Testis (tissue), 3 donors: ENCODE results near the gene ARFIP1. TPM values are rescaled to one million over a fixed set of nuclear protein-coding genes. Genes with fewer than 3 reads are reported as not detected.

ENCODE experiments used
- DNase-seq: peaks from one replicate; pipeline ENCODE4 v3.0.0-alpha.2; 2019
- H3K27ac ChIP-seq, 2 donors: fragments of 200-600 bp; sonication (generic); one replicate each; pipeline ENCODE4 v1.5.1; 2019
- H3K27me3 ChIP-seq: fragments of 200-600 bp; sonication (generic); one replicate; pipeline ENCODE4 v1.5.1; 2019
- H3K36me3 ChIP-seq: fragments of 200-600 bp; sonication (generic); one replicate; pipeline ENCODE4 v1.5.1; 2017; ENCODE audit warnings: low read depth; ENCODE audit errors: missing control alignments
- H3K4me1 ChIP-seq: fragments of 200-600 bp; sonication (generic); one replicate; pipeline ENCODE4 v1.5.1; 2019
- H3K4me3 ChIP-seq, 2 donors: fragments of 200-600 bp; sonication (generic); one replicate each; pipeline ENCODE4 v1.5.1; 2017 to 2019
- H3K9me3 ChIP-seq: fragments of 200-600 bp; sonication (generic); one replicate; pipeline ENCODE4 v1.5.1; 2017
- CTCF ChIP-seq, 3 experiments: fragments of 450-650 bp in 2 of 3; fragments of 200-600 bp in 1 of 3; sonication (generic) in 1 of 3; IDR thresholded peaks; one replicate each; pipeline ENCODE4 v1.5.1; 2016 to 2019; ENCODE audit warnings: antibody characterized with exemption in 3 of 3, mild to moderate bottlenecking in 2 of 3, moderate library complexity in 1 of 3
- POLR2A ChIP-seq: fragments of 450-650 bp; IDR thresholded peaks from one replicate; pipeline ENCODE4 v1.6.1; 2017; ENCODE audit warnings: antibody characterized with exemption, mild to moderate bottlenecking, moderate library complexity
- WGBS, 2 donors: methylation state at CpG; one replicate each; pipeline ENCODE4 v1.1.5; 2018; 5-methylcytosine and 5-hydroxymethylcytosine counted together
- intact Hi-C: fragments of 100-400 bp; cut with DNase I; formaldehyde crosslinking; loops from one replicate; pipeline ENCODE4 v1.15.1; 2023; ENCODE audit warnings: low total_unique reads
- polyA plus RNA-seq: library from polyadenylated mRNA; stranded (reverse); fragments of 350-450 nt; fragmentation: Illumina TruSeq; extraction: RNeasy Lipid Tissue Mini Kit (QIAGEN cat#74804); gene quantifications from one replicate; pipeline ENCODE4 v1.2.3, GENCODE V29; 2014; ENCODE audit warnings: low read depth, low replicate concordance; ENCODE audit not compliant: insufficient read depth
- total RNA-seq, 2 donors: library from RNA; depleted of rRNA; stranded (reverse); fragments of >200 nt; gene quantifications; one replicate each; pipeline ENCODE4 v1.2.3, GENCODE V29; 2016

ARFIP1 gene
- total and polyA plus RNA-seq, 3 donors from 2014 or later, result 22.3 to 37.0 (median 31.7) TPM

DNA sequence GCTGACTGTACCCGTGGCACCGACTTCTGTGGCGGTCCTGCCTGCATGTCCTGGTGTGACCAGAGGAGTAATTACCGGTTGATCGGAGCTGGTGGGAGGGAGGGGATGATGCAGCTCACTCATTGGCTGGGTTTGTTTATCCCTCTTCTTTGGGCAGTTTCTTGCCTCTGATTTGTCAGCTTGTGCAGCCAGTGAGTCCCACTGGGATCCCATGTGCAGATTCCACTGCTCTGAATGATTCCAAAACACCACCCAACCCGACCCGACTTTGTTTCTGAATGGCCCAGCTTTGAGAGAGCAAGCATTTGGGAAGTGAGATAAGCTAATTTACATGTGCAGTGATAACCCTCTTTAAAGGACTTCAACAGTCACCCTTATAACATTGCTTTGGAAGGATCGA is 170.2 kb downstream of the ARFIP1 start:
- Histone ChIP-seq H3K4me1 (no peaks in the 10 kb centered on the region), H3K27ac (no peak overlapping the region), H3K4me3 (no peak overlapping the region), H3K36me3 (no peaks in the 10 kb centered on the region), H3K9me3 (no peaks in the 10 kb centered on the region), H3K27me3 (no peaks in the 10 kb centered on the region)
- DNase-seq, result no peak
- TF ChIP-seq POLR2A (no peak), CTCF (IDR thresholded peaks at IDR 0.05) (no peak)
- 77 to 80% methylated on average over 8 of the region's 8 CpGs for WGBS, 2 donors
- intact Hi-C loops, result no loop called here

GRCh38 chr4:152950402-152951274 is 170.9 kb downstream of the ARFIP1 start:
- no peak overlapping the region for H3K4me3 ChIP-seq
- TF ChIP-seq POLR2A (no peak), CTCF (IDR thresholded peaks at IDR 0.05) (no peak)
- H3K36me3 ChIP-seq, result no peaks in the 10 kb centered on the region
- no peak for DNase-seq
- H3K27me3 ChIP-seq, result no peaks in the 10 kb centered on the region
- 88 to 91% methylated on average over 11 of the region's 11 CpGs for WGBS, 2 donors
- no peaks in the 10 kb centered on the region for H3K9me3 ChIP-seq
- H3K27ac ChIP-seq, result no peak overlapping the region
- no peaks in the 10 kb centered on the region for H3K4me1 ChIP-seq
- intact Hi-C loops, result no loop called here

- Histone ChIP-seq H3K9me3 (no peaks in the 10 kb centered on the region), H3K27ac (no peak overlapping the region), H3K36me3 (no peaks in the 10 kb centered on the region), H3K4me1 (no peaks in the 10 kb centered on the region), H3K27me3 (no peaks in the 10 kb centered on the region), H3K4me3 (no peak overlapping the region)
- WGBS, 2 donors, result 83 to 84% methylated on average over 3 of the region's 3 CpGs
- DNase-seq, result no peak
- intact Hi-C loops, result no loop called here
- TF ChIP-seq CTCF (IDR thresholded peaks at IDR 0.05) (no peak), POLR2A (no peak)
Observed at GRCh38 chr4:152951348-152951747, 171.6 kb downstream of the ARFIP1 start.

GRCh38 chr4:152953514-152953913 is 173.8 kb downstream of the ARFIP1 start:
- no peak for DNase-seq
- Histone ChIP-seq H3K9me3 (no peaks in the 10 kb centered on the region), H3K4me3 (no peak overlapping the region), H3K36me3 (no peaks in the 10 kb centered on the region), H3K27me3 (no peaks in the 10 kb centered on the region), H3K27ac (no peak overlapping the region), H3K4me1 (peaks cover 3% of the 10 kb centered on the region)
- intact Hi-C loops, result no loop called here
- TF ChIP-seq CTCF (IDR thresholded peaks at IDR 0.05) (no peak), POLR2A (no peak)
- 81 to 96% methylated on average over 3 of the region's 3 CpGs for WGBS, 2 donors

DNA sequence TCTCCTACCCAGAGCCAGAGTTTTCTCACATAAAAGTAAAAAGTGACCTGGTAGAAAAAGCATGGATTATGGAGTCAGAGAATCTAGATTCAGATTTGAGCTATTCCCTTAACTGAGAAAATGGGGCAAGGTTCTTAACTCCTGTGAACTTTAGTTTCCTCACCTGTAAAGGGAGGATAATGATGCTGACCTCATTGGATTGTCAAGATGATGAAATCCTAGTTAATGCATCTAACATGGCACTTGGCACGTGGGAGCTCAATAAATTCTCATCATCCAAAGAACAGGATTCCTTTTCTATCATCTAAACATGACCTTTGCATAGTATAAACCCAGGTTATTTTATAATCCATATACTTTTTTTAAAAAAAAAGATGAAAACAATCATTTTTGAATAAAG is 175.0 kb downstream of the ARFIP1 start:
- TF ChIP-seq CTCF (IDR thresholded peaks at IDR 0.05) (no peak), POLR2A (no peak)
- Histone ChIP-seq H3K4me1 (peaks cover 3% of the 10 kb centered on the region), H3K36me3 (no peaks in the 10 kb centered on the region), H3K27ac (no peak overlapping the region), H3K27me3 (no peaks in the 10 kb centered on the region), H3K4me3 (no peak overlapping the region), H3K9me3 (no peaks in the 10 kb centered on the region)
- 92 to 96% methylated on average over 1 of the region's 1 CpG for WGBS, 2 donors
- no peak for DNase-seq
- intact Hi-C loops, result no loop called here
